Measurements from ENCODE around the gene BAG5.

GRCh38 chr14:103521951-103522563 lies 40.4 kb downstream of the BAG5 start:
- TF ChIP-seq POLR2AphosphoS5 (IDR thresholded peaks at IDR 0.05; ENCODE audit: low read depth, low read length) (no peak), TAF1 (IDR thresholded peaks at IDR 0.05; ENCODE audit: borderline replicate concordance, low read depth, low read length) (no peak), POLR2A (IDR thresholded peaks at IDR 0.05; ENCODE audit: low read depth, low read length) (no peak)
